Thyroid gland (tissue), 4 donors: ENCODE data around the gene SNCB. TPM values are rescaled to one million over a fixed set of nuclear protein-coding genes. Genes with fewer than 3 reads are reported as not detected.

Experiments used
- DNase-seq, 2 donors: peaks; one replicate each; pipeline ENCODE4 v3.0.0-alpha.2; 2019
- H3K27ac ChIP-seq, 3 donors: fragments of 200-600 bp; sonication (generic); 1 replicate in 2 of 3; 2 replicates in 1 of 3; pipeline ENCODE4 v1.5.1; 2016 to 2019; ENCODE audit warnings: mild to moderate bottlenecking in 1 of 3, moderate library complexity in 1 of 3
- H3K27me3 ChIP-seq: fragments of 200-600 bp; sonication (generic); one replicate; pipeline ENCODE4 v1.5.1; 2019
- H3K36me3 ChIP-seq, 2 donors: fragments of 200-600 bp; sonication (generic); one replicate each; pipeline ENCODE4 v1.5.1; 2016 to 2019
- H3K4me1 ChIP-seq, 2 donors: fragments of 200-600 bp; sonication (generic); one replicate each; pipeline ENCODE4 v1.5.1; 2017 to 2019
- H3K4me3 ChIP-seq, 3 donors: fragments of 200-600 bp; sonication (generic); replicated peaks in 1 of 3; 1 replicate in 2 of 3; 2 replicates in 1 of 3; pipeline ENCODE4 v1.5.1; 2016; ENCODE audit warnings: mild to moderate bottlenecking in 1 of 3
- H3K9me3 ChIP-seq: fragments of 200-600 bp; sonication (generic); one replicate; pipeline ENCODE4 v1.5.1; 2017
- POLR2A ChIP-seq, 2 donors: fragments of 450-650 bp; IDR thresholded peaks; one replicate each; pipeline ENCODE4 v1.6.1; 2017; ENCODE audit warnings: antibody characterized with exemption in 2 of 2, mild to moderate bottlenecking in 2 of 2, moderate library complexity in 1 of 2
- WGBS, 2 donors: methylation state at CpG; one replicate each; pipeline ENCODE4 v1.1.5; 2017; 5-methylcytosine and 5-hydroxymethylcytosine counted together
- intact Hi-C: fragments of 100-400 bp; cut with DNase I; formaldehyde crosslinking; loops from one replicate; pipeline ENCODE4 v1.15.1; 2023
- total RNA-seq, 4 donors: library from RNA; depleted of rRNA; stranded (reverse); fragments of >200 nt; gene quantifications; one replicate each; pipeline ENCODE4 v1.2.3, GENCODE V29; 2016
- TF ChIP-seq, protein P1 (sequence below), 6 experiments: fragments of 200-600 bp in 3 of 6; fragments of 450-650 bp in 3 of 6; sonication (generic) in 3 of 6; IDR thresholded peaks; one replicate each; pipeline ENCODE4 v1.5.1; 2016 to 2019; ENCODE audit warnings: antibody characterized with exemption in 6 of 6, mild to moderate bottlenecking in 2 of 6, inconsistent platforms in 1 of 6, moderate library complexity in 1 of 6

Gene SNCB
- total RNA-seq, 4 donors from 2014 or later, result not detected

GRCh38 chr5:176614805-176615478, 15.4 kb downstream of the SNCB start:
- no peak for DNase-seq
- Histone ChIP-seq H3K27me3 (peaks cover 6% of the 10 kb centered on the region), H3K27ac (no peak overlapping the region), H3K4me1 (peaks cover 0 to 20% of the 10 kb centered on the region in 2 donors), H3K9me3 (no peaks in the 10 kb centered on the region), H3K4me3 (no peak overlapping the region), H3K36me3 (no peaks in the 10 kb centered on the region)
- TF ChIP-seq, protein P1, sequence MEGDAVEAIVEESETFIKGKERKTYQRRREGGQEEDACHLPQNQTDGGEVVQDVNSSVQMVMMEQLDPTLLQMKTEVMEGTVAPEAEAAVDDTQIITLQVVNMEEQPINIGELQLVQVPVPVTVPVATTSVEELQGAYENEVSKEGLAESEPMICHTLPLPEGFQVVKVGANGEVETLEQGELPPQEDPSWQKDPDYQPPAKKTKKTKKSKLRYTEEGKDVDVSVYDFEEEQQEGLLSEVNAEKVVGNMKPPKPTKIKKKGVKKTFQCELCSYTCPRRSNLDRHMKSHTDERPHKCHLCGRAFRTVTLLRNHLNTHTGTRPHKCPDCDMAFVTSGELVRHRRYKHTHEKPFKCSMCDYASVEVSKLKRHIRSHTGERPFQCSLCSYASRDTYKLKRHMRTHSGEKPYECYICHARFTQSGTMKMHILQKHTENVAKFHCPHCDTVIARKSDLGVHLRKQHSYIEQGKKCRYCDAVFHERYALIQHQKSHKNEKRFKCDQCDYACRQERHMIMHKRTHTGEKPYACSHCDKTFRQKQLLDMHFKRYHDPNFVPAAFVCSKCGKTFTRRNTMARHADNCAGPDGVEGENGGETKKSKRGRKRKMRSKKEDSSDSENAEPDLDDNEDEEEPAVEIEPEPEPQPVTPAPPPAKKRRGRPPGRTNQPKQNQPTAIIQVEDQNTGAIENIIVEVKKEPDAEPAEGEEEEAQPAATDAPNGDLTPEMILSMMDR (IDR thresholded peaks at IDR 0.05), result no peak
- TF ChIP-seq POLR2A (IDR thresholded peaks at IDR 0.05), result no peak
- intact Hi-C loops, result no loop called here
- WGBS, 2 donors, result 44 to 48% methylated on average over 8 of the region's 8 CpGs

- intact Hi-C loops, result no loop called here
- TF ChIP-seq, protein P1 (IDR thresholded peaks at IDR 0.05), result no peak
- no peak for TF ChIP-seq POLR2A (IDR thresholded peaks at IDR 0.05)
These were observed 17.5 kb downstream of the SNCB start for GRCh38 chr5:176612855-176613254.

GRCh38 chr5:176612008-176612407, 18.3 kb downstream of the SNCB start:
- TF ChIP-seq POLR2A (IDR thresholded peaks at IDR 0.05), result no peak
- TF ChIP-seq, protein P1 (IDR thresholded peaks at IDR 0.05), result no peak
- no peak overlapping the region for H3K27ac ChIP-seq
- peaks cover 6% of the 10 kb centered on the region for H3K27me3 ChIP-seq
- peaks cover 0 to 18% of the 10 kb centered on the region in 2 donors for H3K4me1 ChIP-seq
- no peaks in the 10 kb centered on the region for H3K9me3 ChIP-seq
- no peak for DNase-seq
- intact Hi-C loops, result no loop called here
- 83 to 84% methylated on average over 6 of the region's 6 CpGs for WGBS, 2 donors
- H3K36me3 ChIP-seq, result no peaks in the 10 kb centered on the region
- H3K4me3 ChIP-seq, result no peak overlapping the region

More at GRCh38 chr5:176612855-176613254, 17.5 kb downstream of the SNCB start:
- no peaks in the 10 kb centered on the region for H3K9me3 ChIP-seq
- no peak overlapping the region for H3K4me3 ChIP-seq
- no peak for DNase-seq
- WGBS, 2 donors, result 65 to 73% methylated on average over 2 of the region's 2 CpGs
- H3K27me3 ChIP-seq, result peaks cover 6% of the 10 kb centered on the region
- H3K4me1 ChIP-seq, result peaks cover 0 to 18% of the 10 kb centered on the region in 2 donors
- H3K36me3 ChIP-seq, result no peaks in the 10 kb centered on the region
- H3K27ac ChIP-seq, result no peak overlapping the region

DNA sequence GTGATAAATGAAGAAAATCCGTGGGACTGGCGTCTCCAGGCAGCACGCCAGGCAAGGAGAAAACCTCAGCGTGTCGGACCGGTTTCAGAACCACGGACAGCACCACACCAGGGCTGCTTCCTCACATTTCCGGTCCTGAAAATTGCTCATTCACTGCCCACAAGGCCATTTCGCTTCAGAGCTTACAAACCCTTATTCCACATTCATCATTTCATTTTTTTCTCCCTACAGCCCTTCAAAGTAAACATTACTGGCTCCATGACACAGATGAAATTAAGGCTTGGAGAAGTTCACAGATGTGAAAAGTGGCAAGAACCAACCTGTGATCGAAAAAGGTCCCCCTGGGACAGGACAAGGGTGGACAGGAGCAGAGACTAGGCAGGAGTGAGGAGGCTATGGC, 18.9 kb downstream of the SNCB start:
- TF ChIP-seq, protein P1 (IDR thresholded peaks at IDR 0.05), result no peak
- no peak for TF ChIP-seq POLR2A (IDR thresholded peaks at IDR 0.05)
- Histone ChIP-seq H3K27ac (no peak overlapping the region), H3K4me1 (peaks cover 0 to 18% of the 10 kb centered on the region in 2 donors), H3K27me3 (peaks cover 6% of the 10 kb centered on the region), H3K9me3 (no peaks in the 10 kb centered on the region), H3K36me3 (no peaks in the 10 kb centered on the region), H3K4me3 (no peak overlapping the region)
- 10 to 12% methylated on average over 10 of the region's 10 CpGs for WGBS, 2 donors
- intact Hi-C loops, result no loop called here
- peak; percentile 75 to 86 for DNase-seq

DNA sequence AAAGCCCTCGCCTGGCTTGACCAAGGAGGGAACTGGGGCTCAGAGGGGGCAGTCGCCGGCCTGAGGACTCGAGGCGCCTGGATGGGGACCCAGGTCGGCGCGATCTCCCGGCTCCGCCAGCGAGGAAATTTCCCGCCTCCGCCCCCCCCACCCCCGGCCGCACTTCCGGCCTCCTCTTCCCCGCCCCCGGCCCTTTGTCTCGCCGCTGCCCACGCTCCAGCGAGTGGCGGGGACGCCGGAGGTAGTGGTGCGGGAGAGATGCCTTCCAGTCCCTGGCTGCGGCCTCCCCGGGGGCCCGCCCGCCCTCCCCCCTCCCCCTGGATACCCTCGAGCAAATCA, 19.9 kb downstream of the SNCB start:
- no peak for DNase-seq
- no peaks in the 10 kb centered on the region for H3K9me3 ChIP-seq
- 2 to 6% methylated on average over 11 to 13 of the region's 31 CpGs for WGBS, 2 donors
- intact Hi-C loops, result no loop called here
- no peak overlapping the region for H3K27ac ChIP-seq
- no peak for TF ChIP-seq POLR2A (IDR thresholded peaks at IDR 0.05)
- TF ChIP-seq, protein P1 (IDR thresholded peaks at IDR 0.05), result no peak
- H3K36me3 ChIP-seq, result no peaks in the 10 kb centered on the region
- peaks cover 6% of the 10 kb centered on the region for H3K27me3 ChIP-seq
- H3K4me3 ChIP-seq, result no peak overlapping the region
- peaks cover 0 to 18% of the 10 kb centered on the region in 2 donors for H3K4me1 ChIP-seq
